Right lobe of liver (tissue), 6 donors: ENCODE measurements around the gene GPHA2. TPM values are rescaled to one million over a fixed set of nuclear protein-coding genes. Genes with fewer than 3 reads are reported as not detected.

ENCODE experiments used
- ATAC-seq, 4 donors: fragments of 200-7000 bp; cut with Tn5 transposase; one replicate each; pipeline ENCODE4 v1.9.1; 2020; ENCODE audit warnings: mild to moderate bottlenecking in 4 of 4, moderate library complexity in 4 of 4
- DNase-seq, 3 donors: peaks; one replicate each; pipeline ENCODE4 v3.0.0-alpha.2; 2020
- H3K27ac ChIP-seq, 3 donors: fragments of 200-600 bp; one replicate each; pipeline ENCODE4 v1.8.0; 2022
- H3K27me3 ChIP-seq, 2 donors: fragments of 200-600 bp; one replicate each; pipeline ENCODE4 v1.8.0; 2022
- H3K36me3 ChIP-seq, 4 donors: fragments of 200-600 bp; sonication (generic) in 1 of 4; one replicate each; pipeline versions ENCODE4 v1.5.1 to v1.8.0; 2017 to 2022; ENCODE audit warnings: control low read depth in 1 of 4
- H3K4me1 ChIP-seq, 4 donors: fragments of 200-600 bp; sonication (generic) in 1 of 4; one replicate each; pipeline versions ENCODE4 v1.5.1 to v1.8.0; 2017 to 2022; ENCODE audit warnings: control low read depth in 1 of 4
- H3K4me3 ChIP-seq, 3 donors: fragments of 200-600 bp; one replicate each; pipeline ENCODE4 v1.8.0; 2022
- H3K9me3 ChIP-seq, 4 donors: fragments of 200-600 bp; sonication (generic) in 1 of 4; one replicate each; pipeline versions ENCODE4 v1.5.1 to v1.8.0; 2017 to 2022; ENCODE audit warnings: control low read depth in 1 of 4
- CTCF ChIP-seq, 4 donors: fragments of 200-600 bp in 3 of 4; fragments of 450-650 bp in 1 of 4; IDR thresholded peaks; one replicate each; pipeline versions ENCODE4 v1.5.1 to v1.8.0; 2016 to 2022; ENCODE audit warnings: antibody characterized with exemption in 4 of 4, mild to moderate bottlenecking in 2 of 4
- POLR2A ChIP-seq: fragments of 450-650 bp; IDR thresholded peaks from one replicate; pipeline ENCODE4 v1.6.1; 2017; ENCODE audit warnings: antibody characterized with exemption, mild to moderate bottlenecking
- WGBS: methylation state at CpG from one replicate; pipeline ENCODE4 v1.1.6; 2018; ENCODE audit warnings: low coverage, low lambda C conversion rate; ENCODE audit not compliant: insufficient coverage; ENCODE audit errors: missing lambda C conversion rate; 5-methylcytosine and 5-hydroxymethylcytosine counted together
- intact Hi-C, 2 donors: fragments of 100-400 bp; cut with DNase I; formaldehyde crosslinking; loops; one replicate each; pipeline versions ENCODE4 v1.11.2 to v1.14.1; 2022
- total RNA-seq, 6 experiments: library from RNA; depleted of rRNA in 2 of 6; stranded (reverse); fragments of >200 nt in 2 of 6; fragmentation: NEBNext Ultra II Directional in 3 of 6; extraction: Animal tissue kit (Norgen Biotek cat#: 25700) in 3 of 6; gene quantifications; one replicate each; pipeline versions ENCODE4 v1.1.0 to v1.2.4, GENCODE V29; 2016 to 2023
- donor health status: DM: no; HTN: yes; CAD: no.
- donor health status: DM: no; HTN: no; CAD: no.
- donor health status: DM: no; HTN: no; CAD: no.
- donor health status: DM: no; HTN: yes; CAD: no.
- donor health status: DM: no; HTN: yes; CAD: no.

GPHA2 gene
- total RNA-seq, 6 experiments from 2014 or later, result 0.46 TPM; not detected in 5

DNA sequence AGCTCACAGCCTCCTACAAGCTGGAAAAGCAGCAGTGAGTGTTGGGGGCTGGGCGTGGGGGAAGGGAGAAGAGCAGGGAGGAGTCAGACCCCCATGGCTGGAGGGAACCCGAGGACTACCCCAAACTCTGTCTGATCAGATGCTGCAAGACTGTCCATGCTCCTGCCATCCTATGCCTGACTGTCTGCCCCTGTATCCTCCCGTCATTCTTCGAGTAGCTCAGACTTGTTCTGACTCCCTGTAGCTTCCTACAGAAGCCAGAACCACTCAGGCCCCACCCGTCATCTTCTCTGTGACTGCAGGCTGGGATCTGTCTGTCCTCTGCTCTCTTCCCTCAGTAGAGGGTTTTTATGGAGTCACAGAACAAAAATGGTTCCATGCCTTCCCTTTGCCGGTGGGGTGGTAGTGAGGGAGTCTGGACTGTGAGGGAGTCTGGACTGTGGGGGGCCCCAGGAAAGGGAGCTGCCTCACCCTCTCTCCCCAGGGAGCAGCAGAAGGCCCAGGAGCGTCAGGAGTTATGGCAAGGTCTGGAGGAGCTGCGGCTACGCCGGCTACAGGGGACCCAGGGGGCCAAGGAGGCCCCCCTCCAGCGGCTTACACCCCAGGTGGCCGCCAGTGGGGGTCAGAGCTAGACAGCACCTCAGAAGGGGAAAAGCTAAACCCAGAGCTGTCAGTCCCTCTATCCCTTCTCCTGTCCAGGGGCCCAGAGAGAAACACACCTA, 2.3 kb downstream of the GPHA2 start:
- peaks cover 0 to 38% (median 11%) of the 10 kb centered on the region in 4 donors for H3K36me3 ChIP-seq

DNA sequence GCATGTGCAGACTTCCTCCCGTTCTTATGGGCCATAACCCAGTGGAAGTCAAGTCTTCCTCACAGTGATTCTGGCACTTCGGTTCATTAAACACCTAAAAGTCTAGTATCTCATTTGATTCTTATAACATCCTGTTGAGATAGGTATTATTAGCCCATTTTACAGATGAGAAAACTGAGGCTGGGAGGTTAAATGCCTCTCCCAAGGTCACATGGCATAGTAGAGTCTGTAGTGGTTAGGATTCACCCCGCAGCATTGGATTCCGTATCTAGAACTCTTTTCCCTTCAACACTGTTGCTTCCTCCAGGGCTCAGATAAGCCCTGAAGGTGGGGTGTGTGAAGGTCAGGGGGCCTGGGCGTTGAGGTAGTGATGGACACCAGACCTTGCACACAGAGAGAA, 3.4 kb downstream of the GPHA2 start:
- H3K36me3 ChIP-seq, result peaks cover 0 to 38% (median 11%) of the 10 kb centered on the region in 4 donors
- no peak overlapping the region for H3K27ac ChIP-seq
- H3K9me3 ChIP-seq, result no peaks in the 10 kb centered on the region
- no peak overlapping the region for H3K4me3 ChIP-seq
- WGBS, result 96% methylated on average over 4 of the region's 5 CpGs
- H3K4me1 ChIP-seq, result no peaks in the 10 kb centered on the region
- no peak for TF ChIP-seq CTCF (IDR thresholded peaks at IDR 0.05)
- no peak for TF ChIP-seq POLR2A
- no peaks in the 10 kb centered on the region for H3K27me3 ChIP-seq
- no peak for ATAC-seq
- intact Hi-C loops, result no loop called here
- DNase-seq, result no peak

More for the DNA sequence above, 2.3 kb downstream of the GPHA2 start:
- H3K9me3 ChIP-seq, result no peaks in the 10 kb centered on the region
- H3K27me3 ChIP-seq, result no peaks in the 10 kb centered on the region
- ATAC-seq (peak in 1 of 4 donors; percentile 8), DNase-seq (no peak)
- no peak overlapping the region for H3K4me3 ChIP-seq
- 83% methylated on average over 4 of the region's 12 CpGs for WGBS
- intact Hi-C loops, result no loop called here
- H3K27ac ChIP-seq, result no peak overlapping the region
- TF ChIP-seq POLR2A (no peak), CTCF (IDR thresholded peaks at IDR 0.05) (no peak)
- no peaks in the 10 kb centered on the region for H3K4me1 ChIP-seq

- Histone ChIP-seq H3K4me3 (no peak overlapping the region), H3K27me3 (no peaks in the 10 kb centered on the region), H3K4me1 (no peaks in the 10 kb centered on the region), H3K27ac (no peak overlapping the region), H3K9me3 (no peaks in the 10 kb centered on the region), H3K36me3 (peaks cover 0 to 38% (median 11%) of the 10 kb centered on the region in 4 donors)
- WGBS, result 100% methylated on average over 1 of the region's 7 CpGs
- ATAC-seq (no peak), DNase-seq (no peak)
- TF ChIP-seq POLR2A, result no peak
- no peak for TF ChIP-seq CTCF (IDR thresholded peaks at IDR 0.05)
- intact Hi-C loops, result no loop called here
These were observed 4.4 kb downstream of the GPHA2 start for GRCh38 chr11:64931290-64931689.

DNA sequence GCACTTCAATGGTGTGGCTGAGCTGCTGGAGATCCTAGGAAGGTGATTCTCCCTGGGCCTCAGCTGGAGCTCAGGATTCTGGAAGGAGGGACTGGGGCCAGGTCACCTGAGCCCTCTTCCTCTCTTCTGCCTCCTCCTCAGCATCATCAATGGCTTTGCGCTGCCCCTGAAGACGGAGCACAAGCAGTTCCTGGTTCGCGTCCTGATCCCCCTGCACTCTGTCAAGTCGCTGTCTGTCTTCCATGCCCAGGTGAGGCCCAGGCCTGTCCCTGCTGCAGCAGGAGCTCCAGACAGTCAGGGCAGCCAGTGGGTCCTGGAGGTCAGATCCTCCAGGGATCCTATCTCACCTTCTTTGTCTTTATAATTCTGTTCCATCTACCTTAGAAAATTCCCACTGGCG, 5.4 kb downstream of the GPHA2 start:
- Histone ChIP-seq H3K4me1 (peaks cover 0 to 3% (median 0%) of the 10 kb centered on the region in 4 donors), H3K9me3 (no peaks in the 10 kb centered on the region), H3K27me3 (no peaks in the 10 kb centered on the region), H3K4me3 (no peak overlapping the region), H3K36me3 (peaks cover 0 to 38% (median 11%) of the 10 kb centered on the region in 4 donors), H3K27ac (no peak overlapping the region)
- TF ChIP-seq CTCF (IDR thresholded peaks at IDR 0.05) (no peak), POLR2A (no peak)
- WGBS, result 100% methylated on average over 1 of the region's 6 CpGs
- intact Hi-C loops, result no loop called here
- DNase-seq, result no peak
- ATAC-seq, result no peak
